PC-9 (cell line): Measurements from ENCODE around the gene SLC2A6. TPM values are rescaled to one million over a fixed set of nuclear protein-coding genes. Genes with fewer than 3 reads are reported as not detected.
"Not testable (repeated sequence)": the region's sequence is repeated elsewhere in the genome, so short reads cannot be mapped to it uniquely, and the experiment has no call there.

Source experiments
- BruUV-seq: library from RNA; stranded (reverse); fragments of 400-500 nt; replicated peaks from 2 replicates; lab custom pipeline; 2021; lab: Mats Ljungman, UMichigan
- CTCF ChIA-PET: fragments of 300-600 bp; sonication (Branson Sonifier 250); formaldehyde crosslinking; loops from one replicate; lab custom pipeline; 2022; ENCODE audit warnings: antibody characterized with exemption; lab: Charles Lee
- POLR2A ChIA-PET: fragments of 300-600 bp; sonication (Branson Sonifier 250); formaldehyde crosslinking; loops from one replicate; lab custom pipeline; 2022; ENCODE audit warnings: antibody characterized with exemption; ENCODE audit not compliant: unreplicated experiment; lab: Charles Lee
- DNase-seq, 2 experiments: peaks; one replicate each; pipeline versions ENCODE4 v3.0.0 to v3.0.0-alpha.2; 2015 to 2022; ENCODE audit warnings: mixed read lengths in 1 of 2
- H2AFZ ChIP-seq: fragments of 200-600 bp; sonication (generic); 2 replicates; pipeline ENCODE4 v1.8.1; 2017; ENCODE audit warnings: antibody characterized with exemption
- H3F3A ChIP-seq: fragments of 200-600 bp; sonication (generic); 2 replicates; pipeline ENCODE4 v1.8.1; 2017; ENCODE audit warnings: antibody characterized with exemption, mild to moderate bottlenecking, low read depth; ENCODE audit not compliant: insufficient read depth
- H3K27ac ChIP-seq: fragments of 200-600 bp; sonication (generic); 2 replicates; pipeline ENCODE4 v1.6.1; 2016; ENCODE audit warnings: mixed run types
- H3K27me3 ChIP-seq: fragments of 200-600 bp; sonication (generic); 2 replicates; pipeline ENCODE4 v1.6.1; 2016; ENCODE audit warnings: low read depth, mixed run types; ENCODE audit not compliant: insufficient read depth
- H3K36me3 ChIP-seq: fragments of 200-600 bp; sonication (generic); 2 replicates; pipeline ENCODE4 v1.6.1; 2016; ENCODE audit warnings: low read depth, mixed run types
- H3K4me1 ChIP-seq: fragments of 200-600 bp; sonication (generic); replicated peaks from 2 replicates; pipeline ENCODE4 v1.6.1; 2016; ENCODE audit warnings: mixed run types; ENCODE audit not compliant: insufficient read depth
- H3K4me2 ChIP-seq: fragments of 200-600 bp; sonication (generic); 2 replicates; pipeline ENCODE4 v1.6.1; 2017; ENCODE audit warnings: mixed run types
- H3K4me3 ChIP-seq: fragments of 200-600 bp; sonication (generic); 2 replicates; pipeline ENCODE4 v1.6.1; 2016; ENCODE audit warnings: mixed run types
- H3K79me2 ChIP-seq: fragments of 200-600 bp; sonication (generic); 2 replicates; pipeline ENCODE4 v1.6.1; 2017; ENCODE audit warnings: low read depth, mixed run types
- H3K9me2 ChIP-seq: fragments of 200-600 bp; sonication (generic); 2 replicates; pipeline ENCODE4 v1.8.1; 2017; ENCODE audit warnings: mild to moderate bottlenecking; ENCODE audit not compliant: insufficient read depth
- H3K9me3 ChIP-seq: fragments of 200-600 bp; sonication (generic); 2 replicates; pipeline ENCODE4 v1.8.1; 2016; ENCODE audit warnings: low read depth; ENCODE audit not compliant: insufficient read depth
- H4K20me1 ChIP-seq: fragments of 200-600 bp; sonication (generic); 2 replicates; pipeline ENCODE4 v1.8.1; 2017; ENCODE audit not compliant: insufficient read depth
- CTCF ChIP-seq: fragments of 200-600 bp; sonication (generic); conservative IDR thresholded peaks from 2 replicates; pipeline ENCODE4 v1.6.1; 2017; ENCODE audit warnings: mixed run types, antibody characterized with exemption, mild to moderate bottlenecking, moderate library complexity
- EZH2 ChIP-seq: fragments of 200-600 bp; sonication (generic); IDR thresholded peaks from 2 replicates; pipeline ENCODE4 v1.8.0; 2017; ENCODE audit warnings: antibody characterized with exemption, low read depth
- intact Hi-C: fragments of 100-400 bp; cut with micrococcal nuclease; formaldehyde crosslinking; loops from one replicate; pipeline ENCODE4 v1.10.0; 2022; ENCODE audit not compliant: unreplicated experiment
- total RNA-seq: library from RNA; stranded (reverse); gene quantifications from 2 replicates; pipeline ENCODE4 v1.2.3, GENCODE V29; 2021

The SLC2A6 gene
- total RNA-seq, 1 experiment from 2014 or later: 13.1 TPM

- no peak overlapping the region for H3K27ac ChIP-seq
- peaks cover 8% of the 10 kb centered on the region for H3K4me1 ChIP-seq
- H3K9me2 ChIP-seq: no peaks in the 10 kb centered on the region
- POLR2A ChIA-PET: no interaction called here
- H3K9me3 ChIP-seq: no peaks in the 10 kb centered on the region
- no peaks in the 10 kb centered on the region for H3K27me3 ChIP-seq
- H3K4me3 ChIP-seq: no peak overlapping the region
- BruUV-seq: no TSS peak
- intact Hi-C loops: no loop called here
- DNase-seq: no peak
- no peak overlapping the region for H3K4me2 ChIP-seq
- CTCF ChIA-PET: no interaction called here
- H3K79me2 ChIP-seq: no peaks in the 10 kb centered on the region
- H3K36me3 ChIP-seq: no peaks in the 10 kb centered on the region
- TF ChIP-seq EZH2 (no peak), CTCF (no peak)
- H2AFZ ChIP-seq: no peak overlapping the region
- no peaks in the 10 kb centered on the region for H4K20me1 ChIP-seq
- no peaks in the 10 kb centered on the region for H3F3A ChIP-seq
Observed at GRCh38 chr9:133452562-133452961, 26.3 kb downstream of the SLC2A6 start.

DNA sequence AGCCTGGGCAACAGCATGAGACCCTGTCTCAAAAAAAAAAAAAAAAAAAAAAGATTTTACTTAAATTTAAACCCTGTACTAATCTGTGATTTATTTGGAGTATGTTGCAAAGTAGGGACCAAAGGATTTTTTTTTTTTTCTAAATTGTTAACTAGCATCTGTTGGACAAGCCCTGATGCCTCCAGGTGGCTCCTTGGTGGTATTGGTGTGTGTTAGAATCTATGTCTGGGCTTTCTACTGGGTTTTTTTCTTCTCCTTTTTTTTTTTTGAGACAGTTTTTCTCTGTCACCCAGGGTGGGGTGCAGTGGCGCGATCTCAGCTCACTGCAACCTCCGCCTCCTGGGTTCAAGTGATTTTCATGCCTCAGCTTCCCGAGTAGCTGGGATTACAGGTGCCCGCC lies 27.0 kb downstream of the SLC2A6 start:
- intact Hi-C loops, H3K9me3 ChIP-seq, H4K20me1 ChIP-seq, H3K36me3 ChIP-seq, BruUV-seq, H3K4me3 ChIP-seq, H3K4me1 ChIP-seq, H3K9me2 ChIP-seq, CTCF ChIA-PET, POLR2A ChIA-PET, H3K79me2 ChIP-seq, H3K27ac ChIP-seq, H2AFZ ChIP-seq, DNase-seq, H3K4me2 ChIP-seq, H3F3A ChIP-seq, H3K27me3 ChIP-seq: not testable (repeated sequence)

GRCh38 chr9:133449760-133450159 lies 29.1 kb downstream of the SLC2A6 start:
- ChIA-PET CTCF (no interaction called here), POLR2A (interaction anchor here (0.5 to 0.7 kb wide), 5 partner anchors 8 to 53 kb away, joined by 3 to 7 read pairs (median 5); partner anchors contain the start of genes CACFD1 and REXO4)
- Histone ChIP-seq H3K9me2 (no peaks in the 10 kb centered on the region), H3K79me2 (no peaks in the 10 kb centered on the region), H3F3A (no peaks in the 10 kb centered on the region), H3K4me2 (peak overlapping the region; percentile 48; the same call in 1 of the 2 replicates), H3K27me3 (peaks cover 18% of the 10 kb centered on the region; the same call in 1 of the 2 replicates), H3K4me1 (peaks cover 8% of the 10 kb centered on the region), H2AFZ (no peak overlapping the region), H3K4me3 (no peak overlapping the region), H3K27ac (no peak overlapping the region), H3K36me3 (no peaks in the 10 kb centered on the region), H4K20me1 (no peaks in the 10 kb centered on the region), H3K9me3 (no peaks in the 10 kb centered on the region)
- intact Hi-C loops: no loop called here
- no TSS peak for BruUV-seq
- peak; percentile 74 to 90 for DNase-seq
- TF ChIP-seq CTCF (no peak), EZH2 (no peak)

DNA sequence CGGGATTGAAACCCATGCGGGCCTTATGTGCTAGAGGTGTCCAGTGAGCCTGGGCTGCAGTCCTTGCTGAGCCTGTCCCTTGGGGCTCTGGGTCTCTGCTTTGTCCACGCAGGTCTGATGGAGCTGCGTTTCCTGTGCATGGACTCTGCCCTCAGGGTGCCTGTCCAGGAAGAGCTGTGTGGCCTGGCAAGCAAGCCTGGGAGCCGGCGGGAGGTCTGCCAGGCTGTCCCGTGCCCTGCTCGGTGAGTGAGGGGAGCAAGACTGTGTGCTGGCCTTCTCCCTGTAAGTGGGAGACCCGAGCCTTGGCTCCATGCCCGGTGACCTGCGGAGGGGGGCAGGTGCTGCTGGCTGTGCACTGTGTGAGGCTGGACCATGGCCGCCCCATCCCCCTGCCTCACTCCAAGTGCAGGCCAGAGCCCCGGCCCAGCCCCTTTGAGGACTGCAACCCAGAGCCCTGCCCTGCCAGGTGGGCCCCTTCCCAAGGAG lies 30.4 kb downstream of the SLC2A6 start:
- ChIA-PET CTCF (interaction anchor here (0.6 kb wide), 1 partner anchor 91 kb away, joined by 4 read pairs; no protein-coding TSS in a partner anchor), POLR2A (interaction anchor here (0.6 kb wide), 1 partner anchor 73 kb away, joined by 3 read pairs; no protein-coding TSS in a partner anchor)
- intact Hi-C loops: no loop called here

More for the DNA sequence above, 30.4 kb downstream of the SLC2A6 start:
- Histone ChIP-seq H3K9me3 (no peaks in the 10 kb centered on the region), H3K79me2 (no peaks in the 10 kb centered on the region), H3K4me2 (no peak overlapping the region), H2AFZ (no peak overlapping the region), H3K4me3 (no peak overlapping the region), H3F3A (no peaks in the 10 kb centered on the region), H3K9me2 (no peaks in the 10 kb centered on the region), H3K4me1 (peaks cover 8% of the 10 kb centered on the region), H4K20me1 (no peaks in the 10 kb centered on the region), H3K27ac (no peak overlapping the region), H3K36me3 (no peaks in the 10 kb centered on the region), H3K27me3 (peaks cover 24% of the 10 kb centered on the region; the same call in 1 of the 2 replicates)
- no peak for TF ChIP-seq EZH2
- no TSS peak for BruUV-seq
- DNase-seq: no peak
